ENCODE data around the gene CCDC92B. TPM values are rescaled to one million over a fixed set of nuclear protein-coding genes. Genes with fewer than 3 reads are reported as not detected.
"Not testable (repeated sequence)": the region's sequence is repeated elsewhere in the genome, so short reads cannot be mapped to it uniquely, and the experiment has no call there.

CCDC92B gene
- total RNA-seq, 1 donor from 2014 or later: 1.3 TPM

GRCh38 chr17:2700491-2701141 lies 48.8 kb downstream of the CCDC92B start:
- Mint-ChIP-seq H3K36me3 (peaks cover 3% of the 10 kb centered on the region), H3K4me3 (no peak overlapping the region), H3K9me3 (no peaks in the 10 kb centered on the region), H3K4me1 (ENCODE audit: unreplicated experiment) (peaks cover 4% of the 10 kb centered on the region), H3K27me3 (no peaks in the 10 kb centered on the region), H3K27ac (no peak overlapping the region)
- no peak for TF ChIP-seq CTCF (conservative IDR thresholded peaks at IDR 0.05)
- no peak for DNase-seq (ENCODE audit: extremely low spot score, unreplicated experiment)

GRCh38 chr17:2700030-2700490 lies 49.4 kb downstream of the CCDC92B start:
- H3K36me3 Mint-ChIP-seq: no peaks in the 10 kb centered on the region

GRCh38 chr17:2699216-2699805 lies 50.1 kb downstream of the CCDC92B start:
- H3K27me3 Mint-ChIP-seq; H3K27ac Mint-ChIP-seq; H3K9me3 Mint-ChIP-seq; H3K4me3 Mint-ChIP-seq; H3K4me1 Mint-ChIP-seq (ENCODE audit: unreplicated experiment); DNase-seq (ENCODE audit: extremely low spot score, unreplicated experiment); H3K36me3 Mint-ChIP-seq: not testable (repeated sequence)

More at GRCh38 chr17:2700030-2700490, 49.4 kb downstream of the CCDC92B start:
- Mint-ChIP-seq H3K4me3 (no peak overlapping the region), H3K9me3 (no peaks in the 10 kb centered on the region), H3K4me1 (ENCODE audit: unreplicated experiment) (no peaks in the 10 kb centered on the region), H3K27ac (no peak overlapping the region), H3K27me3 (no peaks in the 10 kb centered on the region)
- TF ChIP-seq CTCF (conservative IDR thresholded peaks at IDR 0.05): no peak
- no peak for DNase-seq (ENCODE audit: extremely low spot score, unreplicated experiment)

GRCh38 chr17:2697611-2698162 lies 51.8 kb downstream of the CCDC92B start:
- H3K36me3 Mint-ChIP-seq: no peaks in the 10 kb centered on the region
- no peaks in the 10 kb centered on the region for H3K27me3 Mint-ChIP-seq
- no peaks in the 10 kb centered on the region for H3K9me3 Mint-ChIP-seq
- TF ChIP-seq CTCF (conservative IDR thresholded peaks at IDR 0.05): no peak
- no peaks in the 10 kb centered on the region for H3K4me1 Mint-ChIP-seq (ENCODE audit: unreplicated experiment)
- peak; percentile 63 for DNase-seq (ENCODE audit: extremely low spot score, unreplicated experiment)
- H3K27ac Mint-ChIP-seq: no peak overlapping the region
- H3K4me3 Mint-ChIP-seq: no peak overlapping the region

GRCh38 chr17:2695961-2696760 lies 53.3 kb downstream of the CCDC92B start:
- H3K4me3 Mint-ChIP-seq: no peak overlapping the region
- TF ChIP-seq CTCF (conservative IDR thresholded peaks at IDR 0.05): no peak
- no peaks in the 10 kb centered on the region for H3K4me1 Mint-ChIP-seq (ENCODE audit: unreplicated experiment)
- H3K27ac Mint-ChIP-seq: no peak overlapping the region
- DNase-seq (ENCODE audit: extremely low spot score, unreplicated experiment): peak; percentile 66
- no peaks in the 10 kb centered on the region for H3K27me3 Mint-ChIP-seq
- H3K36me3 Mint-ChIP-seq: no peaks in the 10 kb centered on the region
- no peaks in the 10 kb centered on the region for H3K9me3 Mint-ChIP-seq

All from type B pancreatic cell (in vitro differentiated cells).